Activated CD4-positive, alpha-beta T cell treated with anti-CD3 and anti-CD28 coated beads, Interleukin-2, Interleukin-4, amounts not matched to agents 100 ng/mL and 50 ng/mL, durations not matched to agents 16 hours and 8 hours (primary cell): ENCODE data around the gene MED23.

Experiments
- DNase-seq: peaks from one replicate; pipeline ENCODE4 v3.0.0-alpha.2; 2020; ENCODE audit warnings: low spot score

Gene MED23

GRCh38 chr6:131641554-131641953 lies 13.5 kb upstream of the MED23 start:
- DNase-seq: no peak

GRCh38 chr6:131640576-131640975 lies 12.5 kb upstream of the MED23 start:
- DNase-seq: no peak

GRCh38 chr6:131640100-131640499 lies 12.1 kb upstream of the MED23 start:
- peak; percentile 42 for DNase-seq

- DNase-seq: no peak
Observed at GRCh38 chr6:131638013-131638412, 10.0 kb upstream of the MED23 start.

GRCh38 chr6:131636880-131637792 lies 9.1 kb upstream of the MED23 start, which contains the start of gene ENPP3:
ENPP3 (plus strand) TSS chr6:131637302; CDS start chr6:131637385, 83 bp downstream.
- no peak for DNase-seq

GRCh38 chr6:131635384-131636340 lies 7.6 kb upstream of the MED23 start:
- DNase-seq: no peak

GRCh38 chr6:131631625-131632289 lies 3.7 kb upstream of the MED23 start:
- DNase-seq: no peak

- peak; percentile 10 for DNase-seq
Observed at GRCh38 chr6:131629651-131630050, 1.6 kb upstream of the MED23 start.

GRCh38 chr6:131628726-131629125 lies 684 bp upstream of the MED23 start:
- no peak for DNase-seq

GRCh38 chr6:131615275-131615674 lies 12.8 kb downstream of the MED23 start:
- DNase-seq: no peak

- no peak for DNase-seq
Observed at GRCh38 chr6:131613296-131613925, 14.6 kb downstream of the MED23 start.

GRCh38 chr6:131602781-131603312 lies 25.2 kb downstream of the MED23 start:
- DNase-seq: peak; percentile 6

GRCh38 chr6:131600716-131601115 lies 27.3 kb downstream of the MED23 start:
- no peak for DNase-seq

GRCh38 chr6:131597446-131597845 lies 30.6 kb downstream of the MED23 start:
- no peak for DNase-seq

GRCh38 chr6:131594074-131594473 lies 34.0 kb downstream of the MED23 start:
- no peak for DNase-seq

- DNase-seq: no peak
Observed at GRCh38 chr6:131592935-131593334, 35.1 kb downstream of the MED23 start.

- no peak for DNase-seq
Observed at GRCh38 chr6:131588643-131589042, 39.4 kb downstream of the MED23 start.

GRCh38 chr6:131587909-131588308 lies 40.1 kb downstream of the MED23 start:
- no peak for DNase-seq

- DNase-seq: no peak
Observed at GRCh38 chr6:131586543-131586942, 41.5 kb downstream of the MED23 start.

- no peak for DNase-seq
Observed at GRCh38 chr6:131581523-131581922, 46.5 kb downstream of the MED23 start.

- no peak for DNase-seq
Observed at GRCh38 chr6:131575834-131576478, 52.1 kb downstream of the MED23 start.
